GM20431 (cell line): ENCODE data around the gene SUSD4.

Experiments
- in situ Hi-C: fragments of 300-500 bp; cut with MseI, MboI; formaldehyde crosslinking; loops from one replicate; pipeline ENCODE4 v1.15.0; 2020; ENCODE audit warnings: low sequenced_read_pairs; ENCODE audit not compliant: unreplicated experiment

Gene SUSD4

DNA sequence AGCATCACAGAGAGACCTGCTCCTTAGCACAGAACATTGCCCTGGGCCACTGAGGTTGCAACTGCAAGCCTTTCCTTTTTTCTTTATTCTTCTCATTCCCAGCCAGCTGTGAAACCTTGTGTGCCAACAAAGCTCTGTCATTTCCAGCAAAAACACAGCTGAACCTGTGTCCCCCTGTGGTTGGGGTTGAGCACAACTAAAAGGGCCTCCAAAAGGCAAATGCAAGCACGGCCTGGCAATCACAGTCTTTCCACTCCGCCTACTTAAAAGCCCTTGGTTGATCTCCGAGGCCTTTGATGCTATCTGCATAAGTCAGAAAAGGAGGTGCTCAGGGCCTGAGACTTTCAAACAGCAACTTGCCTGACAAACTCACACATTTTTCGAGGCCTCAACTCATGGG, 32.7 kb downstream of the SUSD4 start:
- in situ Hi-C loops = no loop called here

DNA sequence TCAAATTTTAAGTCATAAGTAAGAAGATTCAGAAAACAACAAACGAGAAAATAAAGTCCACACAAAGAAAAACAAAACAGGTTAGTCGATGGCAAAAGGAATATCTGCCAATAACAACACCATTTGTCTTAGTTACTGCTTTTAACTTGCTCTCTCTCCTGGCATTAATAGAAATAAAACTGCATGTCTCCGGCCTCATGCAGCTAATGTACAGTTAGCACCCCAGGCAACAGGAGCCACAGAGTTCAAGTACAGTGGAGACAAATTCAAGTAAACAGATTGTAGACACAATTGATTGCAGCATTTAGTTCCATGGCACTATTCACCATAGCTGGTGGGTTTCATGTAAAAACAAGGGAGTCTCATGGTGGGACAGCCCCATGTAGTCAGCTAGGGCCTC, 33.5 kb downstream of the SUSD4 start:
- in situ Hi-C loops = no loop called here

DNA sequence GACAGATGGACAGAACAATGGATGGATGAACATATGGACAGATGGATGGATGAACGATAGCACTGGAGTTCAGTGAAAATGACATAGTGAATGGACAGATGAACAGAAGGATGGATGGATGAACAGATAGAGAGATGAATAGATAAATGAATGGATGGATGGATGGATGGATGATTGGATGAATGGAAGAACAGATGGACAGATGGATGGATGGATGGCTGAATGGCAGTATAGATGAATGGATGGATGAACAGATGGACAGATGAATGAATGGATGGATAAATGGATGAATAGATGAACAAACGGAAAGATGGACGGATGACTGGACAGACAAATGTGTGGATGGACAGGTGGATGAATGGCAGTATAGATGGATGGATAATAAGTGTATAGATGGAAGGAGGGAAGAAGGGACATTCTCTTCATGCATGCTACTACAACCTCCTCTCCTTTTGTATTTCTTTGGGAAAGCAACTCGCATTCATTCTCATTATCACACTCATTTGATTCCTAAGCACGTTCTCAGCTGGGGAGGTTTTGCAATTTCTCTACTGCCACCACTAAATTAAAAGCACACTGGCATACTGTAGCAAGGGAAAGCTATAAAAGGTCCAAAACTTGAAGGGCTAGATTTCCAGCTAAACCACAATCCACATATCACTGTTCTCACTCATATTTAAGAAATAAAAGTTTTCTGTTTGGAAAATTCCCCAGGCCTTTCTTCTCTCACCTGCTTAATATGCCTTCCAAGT, 34.1 kb downstream of the SUSD4 start:
- in situ Hi-C loops = no loop called here

DNA sequence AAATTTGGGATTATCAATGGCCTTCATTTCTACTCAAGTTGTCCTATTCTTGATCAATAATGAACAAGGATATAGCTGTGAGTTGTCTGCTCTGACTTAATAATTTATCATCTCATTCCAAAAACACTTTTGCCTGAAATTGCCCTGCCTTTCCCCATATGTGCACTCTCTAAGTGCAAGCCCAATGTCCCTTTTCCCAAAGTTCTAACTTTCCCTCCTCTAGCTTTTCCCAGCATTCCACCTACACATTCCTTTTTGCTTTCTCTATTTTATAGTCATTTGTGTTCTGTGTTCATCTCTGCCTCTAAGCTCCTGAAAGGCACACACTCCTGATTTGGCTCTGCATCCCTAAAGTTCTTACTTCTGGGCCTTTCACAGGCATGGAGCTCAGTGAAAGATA, 34.7 kb downstream of the SUSD4 start:
- in situ Hi-C loops = no loop called here

DNA sequence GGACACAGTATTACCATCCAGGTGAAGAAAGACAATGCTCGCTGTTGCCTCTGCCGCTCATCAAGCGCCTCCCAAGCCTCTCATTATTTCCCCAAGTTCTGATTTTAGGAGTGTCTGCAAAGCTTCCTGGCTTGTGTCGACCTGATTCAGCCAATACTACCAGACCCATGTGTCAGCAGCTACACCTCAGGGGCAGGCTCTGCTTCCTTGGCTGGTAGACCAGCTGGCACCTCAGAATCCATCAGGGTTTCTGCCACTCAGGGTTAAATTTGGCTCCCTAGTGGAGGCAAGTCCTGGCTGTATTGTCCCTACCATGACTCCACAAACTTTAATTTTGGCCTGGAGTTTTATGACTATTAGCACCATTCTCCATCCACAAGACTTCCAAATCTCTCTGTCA, 35.4 kb downstream of the SUSD4 start:
- in situ Hi-C loops = no loop called here

DNA sequence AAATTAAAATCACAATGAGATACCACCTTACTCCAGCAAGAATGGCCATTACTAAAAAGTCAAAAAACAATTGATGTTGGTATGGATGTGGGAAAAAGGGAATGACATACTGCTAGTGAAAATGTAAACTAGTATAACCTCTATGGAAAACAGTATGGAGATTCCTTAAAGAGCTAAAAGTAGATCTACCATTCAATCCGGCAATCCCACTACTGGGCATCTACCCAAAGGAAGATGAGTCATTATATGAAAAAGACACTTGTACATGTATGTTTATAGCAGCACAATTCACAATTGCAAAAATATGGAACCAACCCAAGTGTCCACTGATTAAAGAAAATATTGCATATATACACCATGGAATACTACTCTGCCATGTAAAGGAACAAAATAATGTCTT, 37.2 kb downstream of the SUSD4 start:
- in situ Hi-C loops = no loop called here

DNA sequence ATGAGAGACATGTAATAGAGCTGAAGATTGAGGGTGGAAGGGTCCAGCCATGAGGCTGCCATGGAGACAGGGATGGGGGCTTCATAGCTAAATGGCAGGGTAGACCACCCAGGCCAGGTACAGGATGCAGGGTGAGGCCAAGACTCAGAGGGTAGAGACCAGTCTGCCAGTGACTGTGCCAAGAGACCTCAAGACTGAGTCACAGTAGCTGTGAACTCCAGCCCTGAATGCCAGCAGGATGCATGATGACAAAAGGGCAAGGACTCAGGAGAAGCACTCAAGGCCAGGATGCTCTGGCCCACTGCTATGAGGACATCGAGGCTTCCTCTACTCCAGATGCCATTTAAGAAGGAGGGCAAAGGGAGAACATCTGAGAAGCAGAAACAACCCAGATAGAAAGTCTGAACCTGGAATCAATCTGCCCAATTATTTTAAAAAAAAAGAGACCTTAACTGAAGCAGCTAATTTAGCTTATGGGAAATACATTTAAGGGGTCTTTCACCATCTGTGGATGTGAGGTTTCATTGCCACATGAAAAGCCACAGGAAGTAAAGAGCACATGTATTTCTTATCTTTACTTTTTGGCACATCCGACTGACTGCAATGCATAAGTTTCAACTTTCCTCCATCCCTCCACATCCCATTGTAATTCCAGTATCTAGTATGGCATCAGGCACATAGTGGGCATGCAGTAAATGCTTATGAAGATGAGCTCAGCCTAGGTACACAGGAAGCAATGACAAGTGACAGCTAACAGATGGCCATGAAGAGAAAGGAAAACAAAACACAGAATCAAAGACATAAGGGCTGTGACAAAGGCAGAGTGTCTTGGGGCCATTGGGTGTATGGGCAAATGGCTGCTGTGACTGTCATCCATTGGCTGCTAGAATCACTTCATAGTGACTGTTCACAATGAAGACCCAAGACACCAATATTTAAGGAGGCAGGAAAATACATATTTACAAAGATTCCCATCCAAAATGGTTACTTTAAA, 40.2 kb downstream of the SUSD4 start:
- in situ Hi-C loops = no loop called here

DNA sequence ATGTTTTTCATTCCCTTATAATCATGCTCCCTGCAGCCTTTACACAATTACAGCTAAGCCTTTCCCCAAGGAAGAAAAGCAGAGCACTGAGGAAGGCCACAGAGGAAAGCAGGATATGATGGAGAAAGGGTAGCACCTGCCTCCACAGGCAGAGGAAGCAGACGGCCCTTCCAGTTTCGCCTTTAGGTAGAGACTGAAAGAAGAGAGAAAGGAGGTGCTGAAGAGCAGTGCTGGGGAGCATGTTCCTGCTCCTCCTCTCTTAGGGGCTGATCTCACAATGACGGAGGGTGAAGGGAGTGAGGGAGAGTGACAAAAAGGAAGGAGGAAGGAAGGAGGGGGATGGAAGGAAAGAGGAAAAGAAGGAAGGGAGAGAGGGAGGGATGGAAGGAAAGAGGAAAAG, 41.1 kb downstream of the SUSD4 start:
- in situ Hi-C loops = no loop called here

DNA sequence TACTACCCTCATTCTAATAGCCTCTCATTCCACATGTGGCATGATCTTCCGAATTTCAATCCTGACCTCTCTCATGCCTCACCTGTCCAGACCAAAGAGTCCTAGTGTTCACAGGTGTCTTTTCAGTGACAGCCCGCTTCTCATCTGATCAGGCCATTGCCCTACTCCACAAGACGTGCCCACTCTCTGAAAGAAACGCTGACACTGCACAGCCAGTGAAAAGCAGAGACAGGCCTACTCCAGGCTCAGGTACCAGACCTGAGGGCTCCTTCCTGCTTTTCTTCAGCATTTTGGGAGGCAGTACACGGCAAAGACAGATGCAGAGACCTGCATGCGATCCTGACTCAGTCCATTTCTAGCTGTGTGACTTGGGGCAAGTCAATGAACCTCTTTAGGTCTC, 43.0 kb downstream of the SUSD4 start:
- in situ Hi-C loops = no loop called here

DNA sequence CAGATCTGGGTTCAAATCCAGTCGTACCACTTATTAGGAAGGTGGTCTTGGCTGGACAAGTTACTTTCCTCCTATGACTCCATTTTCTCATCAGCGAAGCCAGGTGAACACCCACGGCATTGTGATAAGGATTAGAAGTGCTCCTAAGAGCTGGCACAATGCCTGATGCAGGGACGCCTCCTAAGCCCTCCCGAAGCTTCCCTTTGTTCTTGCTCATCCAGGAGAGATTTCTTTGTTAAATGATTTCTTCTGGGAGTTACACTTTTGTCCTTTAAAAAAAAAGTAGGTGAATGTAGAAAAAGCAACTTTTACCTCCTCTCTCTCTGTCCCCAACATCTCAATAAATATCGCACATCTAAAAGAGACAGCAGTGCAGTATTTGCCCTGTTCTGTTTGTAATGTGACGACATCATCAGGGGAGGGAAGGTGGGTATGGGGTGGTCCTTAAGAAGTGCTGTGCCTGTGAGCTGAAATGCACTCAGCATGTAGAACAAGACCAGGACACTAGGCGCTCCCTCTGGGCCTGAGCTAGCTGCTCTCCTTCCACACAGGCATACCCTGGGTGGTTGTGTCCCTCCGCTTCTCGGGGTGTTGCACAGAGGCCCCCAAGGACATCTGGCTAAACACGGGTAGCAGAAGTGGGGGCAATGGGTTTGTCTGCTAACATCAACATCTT, 43.9 kb downstream of the SUSD4 start:
- in situ Hi-C loops = no loop called here

DNA sequence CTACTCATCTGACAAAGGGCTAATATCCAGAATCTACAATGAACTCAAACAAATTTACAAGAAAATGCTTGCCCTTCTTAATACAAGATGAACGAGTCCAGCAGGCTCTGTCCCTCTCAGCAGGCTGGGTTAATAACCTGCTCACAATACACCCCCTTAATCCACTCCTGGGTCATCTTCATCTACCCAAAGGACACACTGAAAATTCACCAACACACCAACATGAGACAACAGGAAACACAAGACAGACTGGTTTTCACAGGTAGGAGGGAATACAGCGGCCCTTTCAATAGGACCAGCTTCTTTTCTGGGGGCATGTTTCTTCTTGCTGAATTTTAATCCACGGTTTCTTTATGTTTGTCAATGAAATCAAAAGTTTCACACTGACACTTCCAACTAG, 44.6 kb downstream of the SUSD4 start:
- in situ Hi-C loops = no loop called here

DNA sequence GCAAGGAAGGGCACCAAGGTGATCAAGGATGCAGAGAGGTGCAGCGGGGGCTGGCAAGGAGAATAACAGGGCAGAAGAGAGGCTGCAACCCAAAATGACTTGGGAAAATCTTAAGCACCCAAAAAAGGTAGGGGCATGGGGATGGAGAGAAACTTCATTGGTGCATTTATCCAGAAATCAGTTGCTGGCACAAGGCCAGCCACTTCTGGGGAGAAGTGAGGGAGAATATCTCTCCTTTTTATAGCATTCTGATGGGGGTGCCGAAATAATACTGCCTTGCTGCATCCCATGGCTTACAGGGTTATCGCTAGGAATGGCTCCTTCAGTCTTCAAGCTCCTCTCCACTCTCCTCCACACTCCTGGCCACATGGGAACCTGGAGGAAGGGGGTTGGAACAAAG, 47.9 kb downstream of the SUSD4 start:
- in situ Hi-C loops = no loop called here

DNA sequence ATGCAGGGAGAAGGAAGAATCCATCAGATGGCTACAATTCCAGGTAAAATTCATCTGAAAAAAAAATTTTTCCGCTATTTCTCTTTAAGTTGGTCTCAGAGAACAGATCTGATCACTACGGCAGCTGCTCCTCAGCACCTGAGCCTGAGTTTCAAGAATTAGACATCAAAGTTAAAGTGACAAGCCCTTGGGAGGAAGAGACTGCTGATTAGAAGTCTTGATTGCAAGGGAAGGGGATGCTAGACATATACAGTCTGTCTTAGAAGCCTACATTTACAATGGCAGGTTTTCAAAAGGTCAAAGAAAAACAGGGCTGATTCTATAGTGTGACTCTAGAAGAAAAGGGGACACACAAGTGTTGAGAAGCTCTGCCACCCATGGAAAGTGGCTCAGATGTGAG, 48.3 kb downstream of the SUSD4 start:
- in situ Hi-C loops = no loop called here

DNA sequence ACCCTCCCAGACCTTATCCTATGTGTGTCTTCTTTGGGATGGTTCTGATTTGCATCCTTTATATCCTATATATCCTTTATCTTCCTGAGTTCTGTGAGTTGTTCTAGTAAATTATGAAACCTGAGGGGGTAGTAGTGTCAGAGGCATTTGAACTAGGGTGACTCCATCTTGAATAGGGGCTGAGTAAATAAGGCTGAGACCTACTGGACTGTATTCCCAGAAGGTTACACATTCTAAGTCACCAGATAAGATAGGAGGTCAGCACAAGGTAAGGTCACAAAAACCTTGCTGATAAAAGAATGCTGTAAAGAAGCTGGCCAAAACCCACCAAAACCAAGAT, 50.6 kb downstream of the SUSD4 start:
- in situ Hi-C loops = no loop called here

DNA sequence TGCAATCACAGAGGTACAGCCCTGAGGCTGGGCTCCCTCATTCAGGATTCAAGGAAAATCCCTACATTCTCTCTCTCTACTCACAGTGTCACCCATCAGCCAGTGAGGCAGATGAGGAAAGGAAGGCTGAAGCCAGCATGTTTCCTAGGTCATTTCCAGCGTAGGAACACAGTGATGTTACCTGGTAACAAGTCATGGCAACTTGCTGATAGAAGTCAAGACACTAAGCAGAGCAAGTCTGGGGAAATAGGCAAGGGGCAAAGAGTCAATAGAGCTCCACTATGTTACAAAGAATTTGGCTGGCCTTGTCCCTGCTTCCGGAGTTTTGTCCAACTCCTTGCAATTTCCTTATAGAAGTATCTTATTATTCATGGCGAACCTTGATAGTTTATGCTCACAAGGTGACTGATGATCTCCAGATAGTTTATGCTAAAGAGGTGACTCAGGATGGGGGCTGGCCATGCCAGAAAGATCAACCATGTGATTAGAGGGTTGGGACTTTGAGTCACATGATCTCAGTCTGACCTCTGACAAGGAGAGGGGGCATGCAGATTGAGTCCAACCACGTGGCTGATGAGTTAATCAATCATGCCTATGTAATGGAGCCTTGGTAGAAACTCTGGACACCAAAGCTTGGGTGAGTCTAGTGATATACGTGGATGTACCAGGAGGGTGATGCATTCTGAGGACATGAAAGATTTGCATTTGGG, 51.1 kb downstream of the SUSD4 start:
- in situ Hi-C loops = no loop called here

DNA sequence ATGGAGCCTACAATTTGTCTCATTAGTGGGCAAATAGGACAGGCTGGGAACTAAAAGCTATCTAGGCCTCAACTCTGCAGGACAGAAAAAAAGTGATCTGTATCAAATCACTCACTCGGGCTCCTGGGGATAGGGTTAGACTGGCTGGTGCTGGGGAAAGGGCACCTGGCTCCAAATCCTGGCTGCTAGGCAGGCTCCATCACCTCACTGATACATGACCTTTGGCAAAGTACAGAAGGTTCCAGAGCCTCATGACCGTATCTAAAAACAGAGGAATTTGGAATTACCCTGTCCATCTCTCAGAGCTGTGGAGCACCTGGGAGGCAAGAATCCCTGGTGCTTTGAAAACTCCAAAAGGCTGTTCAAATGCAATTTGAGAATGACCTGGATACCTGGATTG, 51.7 kb downstream of the SUSD4 start:
- in situ Hi-C loops = no loop called here

DNA sequence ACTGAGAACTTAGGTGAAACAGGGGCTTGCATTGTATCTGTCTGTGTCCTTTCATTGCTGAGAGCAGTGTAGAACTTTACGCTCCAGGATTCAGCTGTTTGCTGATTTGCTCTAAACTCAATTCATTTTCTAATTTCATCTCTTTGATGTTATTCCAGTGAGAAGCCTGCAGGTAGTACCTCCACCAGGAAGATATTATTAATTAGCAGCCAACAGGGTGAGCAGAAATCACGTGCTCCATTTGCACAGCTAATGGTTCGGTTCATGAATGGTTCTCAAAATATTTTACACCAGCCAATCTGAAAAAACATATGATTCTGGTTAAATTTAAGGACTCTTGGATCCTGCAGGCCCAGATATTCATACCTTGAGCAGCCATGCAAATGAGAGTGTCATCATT, 52.1 kb downstream of the SUSD4 start:
- in situ Hi-C loops = no loop called here

DNA sequence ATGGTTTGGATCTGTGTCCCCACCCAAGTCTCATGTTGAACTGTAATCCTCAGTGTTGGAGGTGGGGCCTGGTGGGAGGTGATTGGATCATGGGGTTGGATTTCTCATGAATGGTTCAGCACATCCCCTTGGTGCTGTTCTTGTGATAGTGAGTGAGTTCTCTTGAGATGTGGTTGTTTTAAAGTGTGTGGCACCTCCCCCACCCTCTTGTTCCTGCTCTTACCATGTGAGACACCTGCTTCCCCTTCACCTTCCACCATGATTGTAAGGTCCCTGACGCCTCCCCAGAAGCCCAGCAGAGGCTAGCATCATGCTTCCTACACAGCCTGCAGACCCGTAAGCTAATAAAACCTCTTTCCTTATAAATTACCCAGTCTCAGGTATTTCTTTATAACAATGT, 55.8 kb downstream of the SUSD4 start:
- in situ Hi-C loops = no loop called here

DNA sequence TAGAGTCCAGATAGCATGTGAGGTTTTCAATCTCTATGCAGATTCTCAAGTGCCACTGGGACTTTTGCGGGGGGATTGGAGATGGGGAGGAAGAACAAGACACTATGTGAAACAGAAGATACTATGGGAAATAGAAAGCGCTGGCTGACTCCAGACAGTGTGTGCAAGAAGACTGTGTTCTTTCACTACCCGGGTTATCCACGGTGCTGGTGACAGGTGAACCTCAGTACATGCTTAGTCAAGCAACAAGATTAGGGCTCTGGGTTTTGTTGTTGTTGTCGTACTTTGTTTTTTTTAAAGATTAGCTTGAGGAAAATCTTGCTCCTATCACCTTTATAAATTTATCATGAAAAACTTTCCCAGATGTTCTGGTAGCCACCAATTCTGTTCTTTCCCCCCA, 56.4 kb downstream of the SUSD4 start:
- in situ Hi-C loops = no loop called here

DNA sequence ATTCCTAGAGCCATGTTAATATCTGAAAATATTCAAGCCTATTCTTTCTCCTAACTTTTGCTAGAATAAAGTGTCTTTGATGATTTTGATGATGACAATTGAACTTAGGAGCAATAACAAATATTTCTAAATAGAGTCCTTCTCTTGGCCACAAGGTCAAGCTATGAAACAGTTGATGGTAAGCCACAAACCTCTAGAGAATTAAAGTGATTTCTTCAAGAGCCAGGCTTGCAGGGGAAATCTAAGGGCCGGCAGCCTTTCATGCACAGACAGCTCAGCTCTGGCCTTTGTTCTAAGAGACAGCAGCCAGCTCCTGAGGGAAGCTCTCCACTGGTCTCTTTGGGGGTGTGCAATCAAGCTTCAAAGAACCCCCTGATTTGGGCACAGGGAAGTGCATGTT, 59.0 kb downstream of the SUSD4 start:
- in situ Hi-C loops = no loop called here
